Bronchial epithelial cell (primary cell): ENCODE measurements around the gene RNF17. TPM values are rescaled to one million over a fixed set of nuclear protein-coding genes. Genes with fewer than 3 reads are reported as not detected.
A peak's percentile ranks its signal among the peaks of the same experiment; 100 is the strongest.

Source experiments
- DNase-seq: peaks from one replicate; pipeline ENCODE4 v3.0.0-alpha.2; 2010; ENCODE audit warnings: low read depth
- FAIRE-seq: peaks from 2 replicates; lab custom pipeline; 2011; peaks lifted over from hg19 to GRCh38; lab: Jason Lieb, UNC
- H3K27me3 ChIP-seq: 2 replicates; pipeline ENCODE4 v1.5.1; 2011; ENCODE audit warnings: low read length; ENCODE audit not compliant: control insufficient read depth, insufficient read depth
- H3K36me3 ChIP-seq: 2 replicates; pipeline ENCODE4 v1.5.1; 2011; ENCODE audit warnings: low read length; ENCODE audit not compliant: control insufficient read depth, insufficient read depth
- H3K4me3 ChIP-seq: 2 replicates; pipeline ENCODE4 v1.5.1; 2011; ENCODE audit warnings: mild to moderate bottlenecking, low read depth, low read length, control low read depth
- CTCF ChIP-seq: IDR thresholded peaks from 2 replicates; pipeline ENCODE4 v1.5.1; 2011; ENCODE audit warnings: mild to moderate bottlenecking, moderate library complexity, low read length, control low read depth, inconsistent platforms; ENCODE audit not compliant: insufficient read depth, severe bottlenecking
- total RNA-seq: library from RNA; depleted of rRNA; stranded (reverse); fragments of >200 nt; gene quantifications from 2 replicates; pipeline ENCODE4 v1.2.1, GENCODE V29; 2014

RNF17 gene
- total RNA-seq, 1 donor from 2014 or later = not detected

DNA sequence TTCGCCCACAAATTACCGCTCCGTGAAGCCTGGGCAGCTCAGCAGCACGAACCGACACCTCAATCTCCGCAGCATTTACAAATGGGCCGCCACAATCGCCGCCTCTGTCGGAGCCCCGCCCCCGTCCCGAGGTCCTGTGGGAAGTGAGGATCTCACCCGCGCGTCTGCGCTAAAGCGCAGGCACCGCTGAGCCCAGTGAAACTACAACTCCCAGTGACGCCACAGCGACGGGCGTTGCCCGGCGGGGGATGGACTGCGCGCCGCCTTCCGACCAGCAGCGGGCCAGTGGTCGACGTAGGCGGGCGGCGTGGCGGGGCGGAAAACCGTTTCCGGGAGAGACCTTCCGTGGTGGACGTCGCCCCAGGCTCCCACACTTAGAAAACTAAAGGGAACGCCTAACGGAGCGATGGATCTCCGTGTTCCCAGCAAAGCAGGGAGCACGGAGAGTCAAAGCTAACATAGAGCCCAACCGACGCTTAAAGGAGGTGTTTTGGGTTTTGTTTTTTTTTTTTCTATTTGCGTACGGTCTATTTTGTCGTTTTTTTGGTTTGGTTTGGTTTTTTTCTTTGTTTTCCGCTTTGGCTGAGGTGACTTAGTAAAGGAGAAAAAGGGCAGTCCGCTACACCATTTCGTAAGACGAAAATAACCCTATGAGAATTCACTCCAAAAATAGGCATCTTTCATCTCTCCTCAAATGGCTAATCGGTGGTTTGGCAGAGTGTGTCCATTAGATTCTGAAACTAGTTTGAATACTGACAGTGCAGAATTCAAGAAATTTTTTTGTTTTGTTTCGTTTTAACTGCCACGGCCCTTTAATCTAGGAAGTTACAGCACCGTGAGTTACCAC lies 159.0 kb downstream of the RNF17 start:
- FAIRE-seq = no peak

DNA sequence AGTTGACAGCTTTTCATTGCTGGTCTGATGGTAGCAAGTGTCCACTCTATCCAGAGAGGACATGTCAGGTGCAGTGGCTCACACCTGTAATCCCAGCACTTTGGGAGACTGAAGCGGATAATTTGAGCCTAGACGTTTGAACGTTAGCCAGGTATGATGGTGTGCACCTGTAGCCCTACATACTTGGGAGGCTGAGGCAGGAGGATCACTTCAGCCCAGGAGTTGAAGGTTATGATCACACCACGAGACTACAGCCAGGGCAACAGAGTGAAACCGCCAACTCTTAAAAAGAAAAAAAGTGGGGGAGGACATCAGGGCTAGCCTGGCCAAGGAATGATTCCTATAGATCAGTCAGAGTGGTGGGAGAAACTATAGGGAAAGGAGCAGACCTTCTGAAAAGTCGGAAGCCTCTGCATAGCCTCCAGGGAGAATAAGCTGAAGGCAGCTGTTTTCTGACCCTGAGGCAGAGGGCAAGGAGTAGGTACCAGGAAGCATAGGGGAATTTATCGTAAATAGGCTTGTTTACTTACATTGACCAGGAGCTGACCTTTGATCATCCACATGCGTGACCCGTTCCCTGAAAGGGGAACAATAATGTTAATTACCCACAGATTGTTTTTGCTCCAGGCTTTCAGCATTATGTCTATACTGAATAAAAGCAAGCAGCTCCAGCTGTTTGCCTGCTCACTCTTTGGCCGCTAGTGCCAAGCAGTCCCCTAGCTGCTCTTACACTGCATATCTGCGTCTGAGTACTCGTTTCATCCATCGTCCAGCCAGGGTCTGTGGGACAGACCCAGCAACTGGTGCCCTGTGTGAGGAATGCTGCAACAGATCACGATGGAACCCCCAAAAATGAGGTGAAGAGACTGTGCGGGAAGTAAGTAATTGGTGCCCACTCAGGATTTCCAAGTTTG lies 161.6 kb downstream of the RNF17 start:
- no peaks in the 10 kb centered on the region for H3K27me3 ChIP-seq
- H3K4me3 ChIP-seq = no peak overlapping the region
- FAIRE-seq = no peak
- H3K36me3 ChIP-seq = no peaks in the 10 kb centered on the region
- TF ChIP-seq CTCF = no peak
- DNase-seq = no peak

More for the DNA sequence above, 159.0 kb downstream of the RNF17 start:
- peak; percentile 93 for DNase-seq
- H3K27me3 ChIP-seq = no peaks in the 10 kb centered on the region
- peak overlapping the region; percentile 82 for H3K4me3 ChIP-seq
- no peaks in the 10 kb centered on the region for H3K36me3 ChIP-seq
- TF ChIP-seq CTCF = peak; percentile 17

DNA sequence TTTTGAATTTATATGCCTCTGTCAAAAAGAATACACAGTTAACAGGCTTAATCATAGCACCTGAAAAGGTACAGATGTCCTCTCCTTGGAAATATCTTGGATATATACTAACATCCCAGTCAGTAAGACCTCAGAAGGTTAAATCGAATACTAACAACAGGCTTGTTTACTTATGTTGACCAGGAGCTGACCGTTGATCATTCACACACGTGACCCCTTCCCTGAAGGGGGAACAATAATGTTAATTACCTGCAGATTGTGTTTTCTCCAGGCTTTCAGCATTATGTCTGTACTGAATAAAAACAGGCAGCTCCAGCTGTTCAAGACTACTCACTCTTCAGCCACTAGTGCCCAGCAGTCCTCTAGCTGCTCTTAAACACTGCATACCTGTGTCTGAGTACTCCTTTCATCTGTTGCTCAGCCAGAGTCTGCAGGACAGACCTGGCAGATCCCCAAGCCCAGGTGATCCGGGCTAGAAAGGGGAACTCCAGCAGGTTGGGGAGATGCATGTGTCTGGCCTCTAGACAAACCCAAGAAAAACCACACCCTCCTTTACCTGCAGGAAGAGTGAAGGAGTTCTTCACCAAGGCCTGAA lies 163.9 kb downstream of the RNF17 start:
- no peak overlapping the region for H3K4me3 ChIP-seq
- FAIRE-seq (no peak), DNase-seq (no peak)
- TF ChIP-seq CTCF = no peak
- no peaks in the 10 kb centered on the region for H3K36me3 ChIP-seq
- H3K27me3 ChIP-seq = peaks cover 4% of the 10 kb centered on the region

DNA sequence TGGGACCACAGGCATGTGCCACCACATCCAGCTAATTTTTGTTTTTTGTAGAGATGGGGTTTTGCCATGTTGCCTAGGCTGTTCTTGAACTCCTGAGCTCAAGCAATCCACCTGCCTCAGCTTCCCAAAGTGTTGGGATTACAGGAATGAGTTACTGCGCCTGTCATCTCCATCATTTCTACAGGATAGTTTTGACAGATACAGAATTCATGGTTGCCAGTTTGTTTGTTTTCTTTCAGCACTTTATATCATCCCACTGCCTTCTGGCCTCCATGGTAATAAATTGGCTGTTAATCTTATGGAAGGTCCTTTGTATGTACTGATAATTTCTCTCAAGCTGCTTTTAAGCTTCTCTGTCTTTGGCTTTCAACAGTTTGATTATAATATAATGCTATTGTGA lies 165.2 kb downstream of the RNF17 start:
- no peak overlapping the region for H3K4me3 ChIP-seq
- no peak for TF ChIP-seq CTCF
- no peak for DNase-seq
- no peaks in the 10 kb centered on the region for H3K36me3 ChIP-seq
- H3K27me3 ChIP-seq = peaks cover 4% of the 10 kb centered on the region
- no peak for FAIRE-seq

Other genes starting within 250 kb of the RNF17 start
- gene ATP12A, start 83.8 kb upstream of the RNF17 start, total RNA-seq = 7.9 and 38.0 TPM in 2 replicates